Keratinocyte (primary cell): ENCODE results near the gene EXOC6B. TPM values are rescaled to one million over a fixed set of nuclear protein-coding genes. Genes with fewer than 3 reads are reported as not detected.

Source experiments
- DNase-seq: peaks from one replicate; pipeline ENCODE4 v3.0.0-alpha.2; 2011; ENCODE audit warnings: low read depth, missing footprints, low spot score
- FAIRE-seq: peaks from 2 replicates; lab custom pipeline; 2011; peaks lifted over from hg19 to GRCh38; lab: Jason Lieb, UNC
- H2AFZ ChIP-seq: 2 replicates; pipeline ENCODE4 v1.6.0; 2012; ENCODE audit warnings: low read length, control low read depth, inconsistent platforms; ENCODE audit not compliant: control insufficient read depth
- H3K27ac ChIP-seq: 2 replicates; pipeline ENCODE4 v1.5.1; 2011; ENCODE audit warnings: low read length; ENCODE audit not compliant: control insufficient read depth, insufficient read depth
- H3K27me3 ChIP-seq: 3 replicates; pipeline ENCODE4 v1.6.0; 2011; ENCODE audit warnings: low read length; ENCODE audit not compliant: control insufficient read depth, insufficient read depth; ENCODE audit errors: extremely low read depth
- H3K36me3 ChIP-seq, 2 experiments: 2 replicates in 1 of 2; 3 replicates in 1 of 2; pipeline ENCODE4 v1.5.1; 2011; ENCODE audit warnings: low read length in 2 of 2, mild to moderate bottlenecking in 1 of 2; ENCODE audit not compliant: control insufficient read depth in 2 of 2, insufficient read depth in 2 of 2; ENCODE audit errors: extremely low read depth in 1 of 2
- H3K4me1 ChIP-seq: 3 replicates; pipeline ENCODE4 v1.5.1; 2011; ENCODE audit warnings: low read length; ENCODE audit not compliant: control insufficient read depth, insufficient read depth; ENCODE audit errors: extremely low read depth
- H3K4me2 ChIP-seq: 3 replicates; pipeline ENCODE4 v1.6.0; 2011; ENCODE audit warnings: low read depth, low read length; ENCODE audit not compliant: control insufficient read depth, insufficient read depth; ENCODE audit errors: extremely low read depth
- H3K4me3 ChIP-seq, 3 experiments: fragments of 200-600 bp in 1 of 3; sonication (generic) in 1 of 3; 2 replicates in 2 of 3; 3 replicates in 1 of 3; pipeline ENCODE4 v1.5.1; 2011 to 2016; ENCODE audit warnings: low read length in 3 of 3, mild to moderate bottlenecking in 3 of 3, control low read depth in 2 of 3, inconsistent platforms in 1 of 3, low read depth in 1 of 3, mixed read lengths in 1 of 3, mixed run types in 1 of 3, moderate library complexity in 1 of 3; ENCODE audit not compliant: control insufficient read depth in 2 of 3, insufficient read depth in 2 of 3; ENCODE audit errors: extremely low read depth in 1 of 3
- H3K79me2 ChIP-seq: 2 replicates; pipeline ENCODE4 v1.6.0; 2012; ENCODE audit warnings: low read length; ENCODE audit not compliant: control insufficient read depth, insufficient read depth
- H3K9ac ChIP-seq: 3 replicates; pipeline ENCODE4 v1.6.0; 2011; ENCODE audit warnings: low read length; ENCODE audit not compliant: control insufficient read depth, insufficient read depth; ENCODE audit errors: extremely low read depth
- H3K9me1 ChIP-seq: 3 replicates; pipeline ENCODE4 v1.6.0; 2011; ENCODE audit warnings: low read length; ENCODE audit not compliant: control insufficient read depth, insufficient read depth; ENCODE audit errors: extremely low read depth
- H3K9me3 ChIP-seq: 2 replicates; pipeline ENCODE4 v1.5.1; 2012; ENCODE audit warnings: low read depth, low read length; ENCODE audit not compliant: control insufficient read depth
- H4K20me1 ChIP-seq: 3 replicates; pipeline ENCODE4 v1.6.0; 2011; ENCODE audit warnings: low read length; ENCODE audit not compliant: control insufficient read depth, insufficient read depth; ENCODE audit errors: extremely low read depth
- CTCF ChIP-seq, 3 experiments: IDR thresholded peaks in 1 of 3; conservative IDR thresholded peaks in 1 of 3; optimal IDR thresholded peaks in 1 of 3; 2 replicates in 2 of 3; 3 replicates in 1 of 3; pipeline versions ENCODE3 to v1.5.1; 2011; ENCODE audit warnings: low read length in 3 of 3, mild to moderate bottlenecking in 3 of 3, moderate library complexity in 2 of 3, control low read depth in 1 of 3, inconsistent platforms in 1 of 3; ENCODE audit not compliant: insufficient read depth in 2 of 3; ENCODE audit errors: extremely low read depth in 1 of 3
- EZH2 ChIP-seq: IDR thresholded peaks from one replicate; pipeline ENCODE4 v1.6.1; 2012; ENCODE audit warnings: inconsistent platforms, mild to moderate bottlenecking, low read length, moderate library complexity
- dilution Hi-C: fragments of 300-500 bp; cut with MboI; formaldehyde crosslinking; loops from one replicate; pipeline ENCODE4 v1.7.0; 2020; ENCODE audit warnings: low sequenced_read_pairs; ENCODE audit not compliant: extremely low pct_ligation_motif_present
- polyA plus RNA-seq, 5 experiments: library from polyadenylated mRNA; depleted of rRNA in 3 of 5; stranded (reverse) in 3 of 5; stranded (forward) in 1 of 5; unstranded in 1 of 5; fragments of >200 nt; gene quantifications; 1 replicate in 1 of 5; 2 replicates in 3 of 5; 3 replicates in 1 of 5; pipeline versions ENCODE4 v1.2.1 to v1.2.3, GENCODE V29; 2011 to 2012; ENCODE audit warnings: missing spikeins in 2 of 5, low read depth in 1 of 5, low replicate concordance in 1 of 5

EXOC6B gene
- polyA plus RNA-seq, 1 donor (not counting 4 experiments of a cell fraction or from before 2014, with no cell fraction given), result 37.3 TPM

- Histone ChIP-seq H3K9ac (no peak overlapping the region), H3K27ac (no peak overlapping the region), H3K4me3 (no peak overlapping the region), H2AFZ (no peak overlapping the region), H3K36me3 (no peaks in the 10 kb centered on the region), H3K9me3 (no peaks in the 10 kb centered on the region), H3K4me2 (no peak overlapping the region), H3K27me3 (no peaks in the 10 kb centered on the region), H3K4me1 (no peaks in the 10 kb centered on the region), H3K79me2 (no peaks in the 10 kb centered on the region), H4K20me1 (no peaks in the 10 kb centered on the region), H3K9me1 (no peaks in the 10 kb centered on the region)
- FAIRE-seq (no peak), DNase-seq (no peak)
- dilution Hi-C loops, result no loop called here
- TF ChIP-seq CTCF (optimal IDR thresholded peaks at IDR 0.05 in 1 of 3, IDR thresholded peaks at IDR 0.05 in 1 of 3, conservative IDR thresholded peaks at IDR 0.05 in 1 of 3; ENCODE audit: extremely low read depth in 1 of 3, insufficient read depth in 2 of 3, low read length in 3 of 3), result no peak
- no peak for TF ChIP-seq EZH2
These were observed 689.9 kb downstream of the EXOC6B start for GRCh38 chr2:72135921-72136320.

GRCh38 chr2:72134997-72135800 is 690.6 kb downstream of the EXOC6B start:
- no peaks in the 10 kb centered on the region for H3K36me3 ChIP-seq
- H3K9me3 ChIP-seq, result no peaks in the 10 kb centered on the region
- H3K9ac ChIP-seq, result no peak overlapping the region
- H3K4me1 ChIP-seq, result peaks cover 7% of the 10 kb centered on the region
- H3K79me2 ChIP-seq, result no peaks in the 10 kb centered on the region
- no peak overlapping the region for H3K4me3 ChIP-seq
- no peak overlapping the region for H3K4me2 ChIP-seq
- DNase-seq (no peak), FAIRE-seq (no peak)
- TF ChIP-seq EZH2, result no peak
- no peak for TF ChIP-seq CTCF (optimal IDR thresholded peaks at IDR 0.05 in 1 of 3, IDR thresholded peaks at IDR 0.05 in 1 of 3, conservative IDR thresholded peaks at IDR 0.05 in 1 of 3; ENCODE audit: extremely low read depth in 1 of 3, insufficient read depth in 2 of 3, low read length in 3 of 3)
- H3K27me3 ChIP-seq, result no peaks in the 10 kb centered on the region
- H4K20me1 ChIP-seq, result no peaks in the 10 kb centered on the region
- no peak overlapping the region for H3K27ac ChIP-seq
- H3K9me1 ChIP-seq, result no peaks in the 10 kb centered on the region
- dilution Hi-C loops, result no loop called here
- no peak overlapping the region for H2AFZ ChIP-seq
